GM21528 (cell line): ENCODE results near the gene PIK3R2.
"Not testable (repeated sequence)": the region's sequence is repeated elsewhere in the genome, so short reads cannot be mapped to it uniquely, and the experiment has no call there.

Source experiments
- ATAC-seq: cut with Tn5 transposase; IDR thresholded peaks from one replicate; pipeline ENCODE4 v1.9.1; 2021; ENCODE audit warnings: mild to moderate bottlenecking, moderate library complexity; ENCODE audit not compliant: unreplicated experiment, low FRiP score

The PIK3R2 gene

GRCh38 chr19:18196511-18196845, 43.5 kb downstream of the PIK3R2 start:
- no peak for ATAC-seq

- no peak for ATAC-seq
Measured at GRCh38 chr19:18197306-18197705, 44.3 kb downstream of the PIK3R2 start.

DNA sequence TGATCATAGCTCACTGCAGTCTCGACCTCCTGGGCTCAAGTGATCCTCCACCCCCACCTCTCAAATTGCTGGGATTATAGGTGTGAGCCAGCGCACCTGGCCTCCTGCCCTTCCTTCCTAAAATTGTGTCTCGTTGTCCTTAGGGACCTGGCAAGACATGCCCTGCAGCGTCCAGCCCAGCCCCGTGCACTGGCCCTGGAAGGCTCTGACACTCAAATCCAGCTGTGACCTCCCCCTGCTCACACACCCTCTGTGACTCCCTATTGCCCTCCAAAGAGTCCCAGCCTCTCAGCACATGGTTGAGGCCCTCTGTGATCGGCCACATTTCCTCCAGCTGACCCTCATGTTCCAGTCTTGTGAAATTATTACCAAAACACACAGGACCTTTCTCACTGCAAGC, 45.0 kb downstream of the PIK3R2 start:
- ATAC-seq = no peak

DNA sequence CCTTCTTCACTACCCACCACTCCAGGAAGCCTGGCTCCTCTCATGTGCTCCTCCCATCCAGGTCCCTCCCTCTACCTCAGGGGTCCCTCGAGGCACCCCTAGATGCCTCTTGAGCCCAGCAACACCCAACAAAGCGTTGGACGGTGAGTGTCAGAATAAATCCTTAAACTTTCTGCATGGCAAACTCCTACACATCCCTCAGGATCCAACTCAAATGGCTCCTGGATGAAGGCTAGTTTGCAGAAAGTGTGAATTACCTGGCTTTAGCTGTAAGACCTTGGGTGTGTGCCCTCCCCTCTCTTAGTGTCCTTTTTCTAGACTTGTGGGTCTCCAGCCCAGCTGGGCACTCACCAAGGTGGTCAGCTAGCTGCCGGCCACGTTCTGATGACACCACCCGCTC, 45.4 kb downstream of the PIK3R2 start:
- no peak for ATAC-seq

GRCh38 chr19:18202397-18202777, 49.4 kb downstream of the PIK3R2 start:
- no peak for ATAC-seq

DNA sequence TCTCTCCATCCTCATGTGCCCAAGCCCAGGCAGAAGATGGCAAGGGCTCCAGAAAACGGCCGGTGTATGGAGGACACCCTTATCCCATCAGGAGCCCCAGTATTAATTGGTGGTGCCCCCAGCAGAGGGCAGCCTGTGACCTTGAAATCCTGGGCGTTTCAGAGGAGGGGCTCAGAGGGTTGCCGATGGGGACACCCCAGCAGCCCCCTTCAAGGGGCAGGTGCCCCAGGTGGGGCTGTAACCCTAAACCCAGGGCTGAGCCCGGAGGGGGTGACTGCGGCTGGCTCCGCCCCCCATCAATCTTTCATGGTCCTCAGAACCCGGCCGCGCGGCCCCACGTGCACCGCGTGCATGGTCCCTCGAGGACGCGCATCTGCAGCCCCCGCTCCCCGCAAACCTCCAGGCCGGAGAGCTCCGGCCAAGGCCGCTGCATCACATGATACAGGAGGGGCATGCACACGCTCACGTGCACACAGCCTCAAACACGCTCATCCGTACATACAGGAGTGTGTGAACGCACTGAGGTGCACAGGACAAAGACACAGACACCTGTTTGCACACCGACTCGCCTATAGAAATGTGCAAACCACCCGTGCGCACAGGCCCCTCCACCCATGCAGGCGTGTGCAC, 49.9 kb downstream of the PIK3R2 start:
- no peak for ATAC-seq

DNA sequence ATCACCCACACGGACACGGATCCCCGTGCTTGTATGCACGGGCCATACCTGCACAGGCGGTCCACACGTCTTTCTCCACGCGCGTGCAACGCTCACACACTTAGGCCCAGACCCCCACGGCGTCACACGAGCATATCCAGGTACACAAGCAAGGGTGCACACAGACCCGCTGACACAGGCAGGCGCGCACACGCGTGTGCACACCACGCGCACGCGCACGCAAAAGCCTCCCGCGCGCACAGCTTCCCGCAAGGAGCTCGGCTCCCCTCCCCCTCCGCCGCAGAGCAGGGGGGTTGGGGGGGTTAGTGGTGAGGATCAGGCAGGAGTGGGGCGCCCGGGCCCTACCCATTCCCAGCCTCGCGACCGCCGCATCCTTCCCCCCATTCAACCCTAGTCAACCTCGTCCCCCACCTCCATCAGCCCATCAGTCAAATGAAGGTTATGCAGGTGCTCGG, 50.5 kb downstream of the PIK3R2 start:
- no peak for ATAC-seq

GRCh38 chr19:18203863-18204393, 51.0 kb downstream of the PIK3R2 start, which contains the start of gene RAB3A:
RAB3A (minus strand) TSS chr19:18204042; CDS start chr19:18202740, 1,302 bp downstream.
- ATAC-seq = peak; percentile 86

DNA sequence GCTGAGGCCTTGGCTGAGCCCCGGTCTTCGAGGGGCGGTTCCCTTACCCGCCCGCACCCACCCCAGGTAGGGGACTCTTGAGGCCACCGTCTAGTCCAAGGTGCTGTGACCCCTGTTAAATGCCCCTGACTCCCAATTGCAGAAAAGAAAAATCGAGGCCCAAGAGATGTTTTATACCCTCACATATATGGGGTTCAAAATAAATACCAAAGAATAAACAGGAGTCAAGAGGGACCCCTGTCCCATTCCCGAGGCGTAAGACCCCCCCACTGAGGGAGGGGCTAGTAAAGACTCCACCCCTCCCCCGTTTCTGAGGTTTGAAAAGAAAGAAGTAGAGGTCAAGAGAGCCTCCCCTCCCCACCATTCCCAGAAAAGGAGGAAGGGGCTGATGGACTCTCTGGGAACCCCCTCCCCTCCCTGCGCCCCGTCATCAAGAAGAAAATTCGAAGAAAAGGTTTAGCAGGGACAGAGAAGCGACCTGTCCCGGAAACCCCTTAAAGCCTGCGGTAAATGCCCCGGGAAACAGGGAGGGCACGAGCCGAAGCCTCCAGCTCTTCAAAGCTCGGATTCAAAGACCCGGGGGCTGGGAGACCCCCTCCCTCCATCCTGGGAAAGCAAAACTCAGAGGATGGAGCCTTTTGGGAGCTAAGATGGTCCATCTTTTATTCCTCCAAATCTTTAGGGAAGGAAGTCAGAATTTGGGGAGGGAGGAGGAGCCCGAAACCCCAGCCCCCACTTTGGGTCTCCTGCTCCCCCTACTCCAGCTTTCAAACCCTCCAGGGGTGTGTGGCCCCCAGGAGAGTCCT, 51.6 kb downstream of the PIK3R2 start:
- ATAC-seq = peak; percentile 19

- no peak for ATAC-seq
Measured at GRCh38 chr19:18205200-18205892, 52.4 kb downstream of the PIK3R2 start.

- no peak for ATAC-seq
Measured at GRCh38 chr19:18206018-18206417, 53.1 kb downstream of the PIK3R2 start.

GRCh38 chr19:18208098-18208951, 55.4 kb downstream of the PIK3R2 start:
- ATAC-seq = no peak

DNA sequence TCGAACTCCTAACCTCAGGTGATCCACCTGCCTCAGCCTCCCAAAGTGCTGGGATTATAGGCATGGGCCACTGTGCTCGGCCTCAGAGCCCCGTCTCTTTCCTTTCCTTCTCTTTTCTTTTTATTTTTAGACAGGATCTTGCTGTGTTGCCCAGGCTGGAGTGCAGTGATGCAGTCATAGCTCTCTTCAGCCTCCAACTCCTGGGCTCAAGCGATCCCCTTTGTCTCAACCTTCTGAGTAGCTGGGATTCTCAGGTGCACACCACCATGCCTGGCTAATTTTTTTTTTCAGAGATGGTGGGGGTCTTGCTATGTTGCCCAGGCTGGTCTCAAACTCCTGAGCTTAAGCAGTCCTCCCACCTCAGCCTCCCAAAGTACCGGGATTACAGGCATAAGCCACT, 56.9 kb downstream of the PIK3R2 start:
- ATAC-seq = not testable (repeated sequence)

DNA sequence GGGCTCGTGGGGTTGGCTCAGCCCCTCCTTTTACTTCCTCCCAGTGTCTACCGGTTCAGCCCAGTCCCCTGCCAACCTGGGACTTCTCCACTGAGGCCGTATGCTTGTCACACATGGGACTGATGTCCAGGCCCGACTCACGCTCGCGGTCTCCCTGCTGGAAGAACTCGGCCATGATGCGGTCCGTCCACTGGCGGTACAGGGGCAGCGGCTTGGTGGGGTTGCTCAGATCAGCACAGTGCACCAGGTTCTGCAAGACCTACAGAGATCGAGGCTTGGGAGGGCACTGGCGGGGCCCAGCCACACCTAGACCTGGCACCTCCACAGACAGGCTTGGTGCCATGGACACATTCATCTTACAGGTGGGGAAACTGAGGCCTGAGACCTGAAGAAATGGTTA, 58.7 kb downstream of the PIK3R2 start:
- ATAC-seq = no peak

DNA sequence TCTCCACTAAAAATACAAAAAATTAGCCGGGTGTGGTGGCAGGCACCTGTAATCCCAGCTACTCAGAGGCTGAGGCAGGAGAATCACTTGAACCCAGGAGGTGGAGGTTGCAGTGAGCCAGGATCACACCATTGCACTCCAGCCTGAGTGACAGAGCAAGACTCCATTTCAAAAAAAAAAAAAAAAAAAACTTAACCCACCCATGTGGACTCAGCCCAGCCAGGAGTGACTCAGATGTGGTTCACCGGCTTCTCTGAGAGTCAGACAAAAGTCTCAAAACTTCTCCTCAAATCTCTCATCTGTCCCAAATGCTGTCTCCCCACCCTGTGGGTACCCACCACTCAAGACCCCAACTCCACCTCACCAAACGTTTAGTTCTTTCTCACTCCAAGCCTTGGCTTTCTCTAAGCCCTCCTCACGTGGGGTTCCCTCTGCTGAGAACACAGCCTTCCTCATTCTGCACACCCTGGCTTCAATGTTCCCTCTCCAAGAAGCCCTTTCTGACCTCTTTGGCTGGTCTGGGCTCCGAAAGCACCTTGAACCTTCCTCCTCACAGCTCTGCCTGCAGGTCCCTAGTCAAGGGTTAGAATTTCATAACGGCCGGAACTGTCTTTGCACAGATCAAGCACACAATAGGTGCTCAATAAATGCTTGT, 61.9 kb downstream of the PIK3R2 start:
- ATAC-seq = no peak

DNA sequence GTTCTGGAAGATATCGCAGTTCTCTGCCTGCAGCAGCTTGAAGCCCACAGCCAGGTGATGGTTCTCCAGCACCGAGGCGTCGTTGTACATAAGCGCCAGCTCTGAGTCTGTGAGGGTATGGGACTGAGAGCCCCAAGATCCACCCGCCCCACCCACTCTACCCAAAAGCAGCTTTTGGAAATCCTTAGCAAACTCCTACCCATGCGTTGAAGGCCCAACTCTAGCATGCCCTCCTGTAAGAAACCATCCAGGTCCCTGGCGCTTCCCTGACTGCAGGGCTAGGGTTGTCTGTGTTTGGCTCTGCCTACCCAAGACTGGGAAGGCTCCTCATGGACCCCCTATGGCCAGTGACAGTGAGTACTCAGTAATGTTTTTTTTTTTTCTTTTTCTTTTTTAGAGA, 63.8 kb downstream of the PIK3R2 start:
- ATAC-seq = no peak

DNA sequence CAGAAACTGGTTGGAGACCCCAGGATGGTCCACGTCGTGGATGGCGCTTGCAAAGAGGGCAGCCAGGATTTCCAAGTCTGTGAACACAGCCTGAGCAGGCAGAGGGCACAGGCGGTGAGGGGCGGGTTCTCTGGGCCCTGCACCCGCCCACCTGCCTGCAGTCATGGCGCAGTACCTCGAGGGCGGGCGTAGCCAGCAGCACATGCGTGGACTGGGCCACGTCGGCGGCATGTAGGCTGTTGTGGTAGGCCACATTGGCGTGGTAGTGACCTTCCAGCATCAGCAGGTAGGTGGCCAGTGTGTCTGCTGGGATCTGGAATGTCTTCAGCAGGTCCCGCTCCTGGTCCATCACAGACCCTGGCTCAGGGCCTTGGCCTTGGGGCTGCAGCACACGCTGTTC, 65.2 kb downstream of the PIK3R2 start:
- no peak for ATAC-seq

DNA sequence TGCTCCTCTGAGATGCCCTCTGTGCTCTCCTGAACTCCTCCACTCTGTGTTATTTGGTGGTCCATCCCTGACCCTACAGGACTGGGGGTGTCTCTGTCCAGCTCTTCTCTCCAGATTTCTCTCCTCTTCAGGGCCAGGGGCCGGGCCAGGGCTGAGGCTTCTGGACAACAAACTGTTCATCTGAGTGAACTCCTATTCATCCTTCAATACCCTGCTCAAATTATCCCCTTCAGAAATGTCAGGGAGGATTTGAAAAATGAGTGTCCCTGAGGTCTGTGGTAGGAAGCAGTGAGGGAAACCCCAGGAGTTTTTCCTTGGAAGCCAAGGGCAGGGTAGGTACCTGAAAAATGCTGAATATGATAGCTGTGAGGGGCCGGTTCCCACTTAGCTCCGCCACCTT, 65.6 kb downstream of the PIK3R2 start:
- ATAC-seq = no peak
